Body of pancreas (tissue), 4 donors: ENCODE data around the gene OOSP1.

Experiments used
- POLR2A ChIP-seq, 3 donors: fragments of 450-650 bp; IDR thresholded peaks; one replicate each; pipeline ENCODE4 v1.6.1; 2016; ENCODE audit warnings: antibody characterized with exemption in 3 of 3, mild to moderate bottlenecking in 2 of 3
- TF ChIP-seq, protein P1 (sequence below), 7 experiments: fragments of 450-650 bp in 4 of 7; fragments of 200-600 bp in 3 of 7; sonication (generic) in 3 of 7; IDR thresholded peaks; one replicate each; pipeline ENCODE4 v1.5.1; 2016 to 2019; ENCODE audit warnings: antibody characterized with exemption in 7 of 7

GRCh38 chr11:59953463-59954218 is 15.4 kb downstream of the OOSP1 start:
- TF ChIP-seq, protein P1, sequence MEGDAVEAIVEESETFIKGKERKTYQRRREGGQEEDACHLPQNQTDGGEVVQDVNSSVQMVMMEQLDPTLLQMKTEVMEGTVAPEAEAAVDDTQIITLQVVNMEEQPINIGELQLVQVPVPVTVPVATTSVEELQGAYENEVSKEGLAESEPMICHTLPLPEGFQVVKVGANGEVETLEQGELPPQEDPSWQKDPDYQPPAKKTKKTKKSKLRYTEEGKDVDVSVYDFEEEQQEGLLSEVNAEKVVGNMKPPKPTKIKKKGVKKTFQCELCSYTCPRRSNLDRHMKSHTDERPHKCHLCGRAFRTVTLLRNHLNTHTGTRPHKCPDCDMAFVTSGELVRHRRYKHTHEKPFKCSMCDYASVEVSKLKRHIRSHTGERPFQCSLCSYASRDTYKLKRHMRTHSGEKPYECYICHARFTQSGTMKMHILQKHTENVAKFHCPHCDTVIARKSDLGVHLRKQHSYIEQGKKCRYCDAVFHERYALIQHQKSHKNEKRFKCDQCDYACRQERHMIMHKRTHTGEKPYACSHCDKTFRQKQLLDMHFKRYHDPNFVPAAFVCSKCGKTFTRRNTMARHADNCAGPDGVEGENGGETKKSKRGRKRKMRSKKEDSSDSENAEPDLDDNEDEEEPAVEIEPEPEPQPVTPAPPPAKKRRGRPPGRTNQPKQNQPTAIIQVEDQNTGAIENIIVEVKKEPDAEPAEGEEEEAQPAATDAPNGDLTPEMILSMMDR (IDR thresholded peaks at IDR 0.05) = no peak
- no peak for TF ChIP-seq POLR2A (IDR thresholded peaks at IDR 0.05)
